ENCODE data around the gene GAL3ST3.

GRCh38 chr11:66001942-66002647, 46.9 kb downstream of the GAL3ST3 start, which contains the start of the genes BANF1 and EIF1AD:
- TF ChIP-seq CTCF (conservative IDR thresholded peaks at IDR 0.05; ENCODE audit: low read depth in 2 of 2) (no peak), REST (IDR thresholded peaks at IDR 0.05; ENCODE audit: unreplicated experiment) (no peak), JUNB (IDR thresholded peaks at IDR 0.05; ENCODE audit: unreplicated experiment) (no peak), EZH2 (IDR thresholded peaks at IDR 0.05; ENCODE audit: low read depth, unreplicated experiment) (no peak)
